Neuronal stem cell (in vitro differentiated cells): ENCODE measurements around the gene SAMD3.
"Not testable (repeated sequence)": the region's sequence is repeated elsewhere in the genome, so short reads cannot be mapped to it uniquely, and the experiment has no call there.

Experiments
- DNase-seq: peaks from one replicate; pipeline ENCODE4 v3.0.0-alpha.2; 2013; ENCODE audit warnings: low spot score
- H2AFZ ChIP-seq: one replicate; pipeline ENCODE4 v1.6.1; 2013; ENCODE audit warnings: mild to moderate bottlenecking, low read length, inconsistent platforms
- H2AK5ac ChIP-seq: 2 replicates; pipeline ENCODE4 v1.6.1; 2013; ENCODE audit warnings: low read depth, mild to moderate bottlenecking, inconsistent platforms, low read length, moderate library complexity, mixed read lengths
- H2BK120ac ChIP-seq: 2 replicates; pipeline ENCODE4 v1.6.1; 2013; ENCODE audit warnings: low read depth, mild to moderate bottlenecking, inconsistent platforms, low read length, moderate library complexity, mixed read lengths
- H2BK12ac ChIP-seq: one replicate; pipeline ENCODE4 v1.6.1; 2013; ENCODE audit warnings: low read length, inconsistent platforms
- H2BK15ac ChIP-seq: 2 replicates; pipeline ENCODE4 v1.6.1; 2013; ENCODE audit warnings: mild to moderate bottlenecking, low read length, inconsistent platforms, mixed read lengths
- H2BK5ac ChIP-seq: one replicate; pipeline ENCODE4 v1.6.1; 2013; ENCODE audit warnings: inconsistent platforms, mild to moderate bottlenecking, low read length, moderate library complexity
- H3K14ac ChIP-seq: one replicate; pipeline ENCODE4 v1.6.1; 2013; ENCODE audit warnings: low read length, inconsistent platforms
- H3K18ac ChIP-seq: 2 replicates; pipeline ENCODE4 v1.6.1; 2013; ENCODE audit warnings: low read length, inconsistent platforms
- H3K23ac ChIP-seq: 2 replicates; pipeline ENCODE4 v1.6.1; 2013; ENCODE audit warnings: low read depth, mild to moderate bottlenecking, mixed read lengths, low read length, inconsistent platforms; ENCODE audit not compliant: poor library complexity
- H3K27ac ChIP-seq: replicated peaks from 3 replicates; pipeline ENCODE4 v1.5.1; 2013; ENCODE audit warnings: low read length, inconsistent platforms
- H3K27me3 ChIP-seq, 3 experiments: 2 replicates each; pipeline ENCODE4 v1.6.1; 2013; ENCODE audit warnings: low read length in 3 of 3, mild to moderate bottlenecking in 2 of 3, inconsistent platforms in 1 of 3, low read depth in 1 of 3, mixed read lengths in 1 of 3, moderate library complexity in 1 of 3; ENCODE audit not compliant: control insufficient read depth in 3 of 3, insufficient read depth in 3 of 3
- H3K36me3 ChIP-seq, 2 donors: replicated peaks in 1 of 2; 2 replicates each; pipeline ENCODE4 v1.6.1; 2013; ENCODE audit warnings: low read length in 2 of 2; ENCODE audit not compliant: control insufficient read depth in 2 of 2, insufficient read depth in 2 of 2
- H3K4ac ChIP-seq: 2 replicates; pipeline ENCODE4 v1.6.1; 2013; ENCODE audit warnings: inconsistent platforms, mild to moderate bottlenecking, low read length, moderate library complexity
- H3K4me1 ChIP-seq, 2 donors: 1 replicate in 1 of 2; 2 replicates in 1 of 2; pipeline ENCODE4 v1.6.1; 2013; ENCODE audit warnings: low read length in 2 of 2, low read depth in 1 of 2; ENCODE audit not compliant: control insufficient read depth in 2 of 2, insufficient read depth in 1 of 2
- H3K4me2 ChIP-seq: one replicate; pipeline ENCODE4 v1.6.1; 2013; ENCODE audit warnings: mild to moderate bottlenecking, low read length, inconsistent platforms; ENCODE audit not compliant: insufficient read depth, poor library complexity, severe bottlenecking
- H3K4me3 ChIP-seq, 2 donors: 2 replicates each; pipeline ENCODE4 v1.5.1; 2013; ENCODE audit warnings: low read length in 2 of 2, mild to moderate bottlenecking in 2 of 2, inconsistent platforms in 1 of 2, moderate library complexity in 1 of 2
- H3K79me1 ChIP-seq: one replicate; pipeline ENCODE4 v1.6.1; 2013; ENCODE audit warnings: low read depth, mild to moderate bottlenecking, inconsistent platforms, low read length, moderate library complexity
- H3K9ac ChIP-seq: one replicate; pipeline ENCODE4 v1.6.1; 2013; ENCODE audit warnings: mild to moderate bottlenecking, low read depth, low read length, inconsistent platforms; ENCODE audit not compliant: poor library complexity
- H3K9me3 ChIP-seq, 2 donors: replicated peaks in 1 of 2; 2 replicates each; pipeline versions ENCODE3 to v1.6.1; 2013; ENCODE audit warnings: low read length in 2 of 2, mild to moderate bottlenecking in 2 of 2, inconsistent platforms in 1 of 2, low read depth in 1 of 2, mixed read lengths in 1 of 2, moderate library complexity in 1 of 2; ENCODE audit not compliant: control insufficient read depth in 2 of 2, insufficient read depth in 1 of 2
- H4K8ac ChIP-seq: one replicate; pipeline ENCODE4 v1.6.1; 2013; ENCODE audit warnings: low read depth, mild to moderate bottlenecking, inconsistent platforms, low read length, moderate library complexity
- H4K91ac ChIP-seq: one replicate; pipeline ENCODE4 v1.6.1; 2013; ENCODE audit warnings: low read length, low read depth, mild to moderate bottlenecking, inconsistent platforms; ENCODE audit not compliant: poor library complexity
- WGBS, 2 donors: extraction: QIAGEN DNeasy Blood & Tissue Kit; methylation state at CpG; one replicate each; pipeline ENCODE4 v1.1.7; 2013; ENCODE audit warnings: missing lambda C conversion rate in 2 of 2, mixed read lengths in 1 of 2; ENCODE audit not compliant: insufficient read length in 2 of 2, insufficient replicate concordance in 1 of 2; ENCODE audit errors: extremely low coverage in 2 of 2; 5-methylcytosine and 5-hydroxymethylcytosine counted together

The SAMD3 gene

GRCh38 chr6:130156908-130157307 lies 65.8 kb downstream of the SAMD3 start:
- Histone ChIP-seq H3K27me3 (no peaks in the 10 kb centered on the region), H3K14ac (no peak overlapping the region), H3K9ac (no peak overlapping the region), H2BK15ac (no peak overlapping the region), H3K79me1 (no peaks in the 10 kb centered on the region), H3K4me1 (no peaks in the 10 kb centered on the region), H3K36me3 (no peaks in the 10 kb centered on the region), H2AK5ac (no peak overlapping the region), H2BK120ac (no peak overlapping the region), H3K9me3 (peaks cover 0 to 9% of the 10 kb centered on the region in 2 donors), H3K4me3 (no peak overlapping the region), H2BK12ac (no peak overlapping the region), H2AFZ (no peak overlapping the region), H4K8ac (no peak overlapping the region), H3K4me2 (no peak overlapping the region), H3K4ac (no peak overlapping the region), H3K27ac (no peak overlapping the region), H2BK5ac (no peak overlapping the region), H3K23ac (no peak overlapping the region), H3K18ac (no peak overlapping the region), H4K91ac (no peak overlapping the region)
- no CpG with 5 or more reads among the region's 5 CpGs for WGBS, 2 donors
- no peak for DNase-seq

- Histone ChIP-seq H2BK15ac (no peak overlapping the region), H3K18ac (no peak overlapping the region), H2BK120ac (no peak overlapping the region), H3K23ac (no peak overlapping the region), H2BK12ac (no peak overlapping the region), H3K79me1 (no peaks in the 10 kb centered on the region), H3K27ac (no peak overlapping the region), H3K4me1 (no peaks in the 10 kb centered on the region), H3K9ac (no peak overlapping the region), H2AFZ (no peak overlapping the region), H3K4me3 (no peak overlapping the region), H3K9me3 (peaks cover 0 to 1% of the 10 kb centered on the region in 2 donors), H3K4me2 (no peak overlapping the region), H3K4ac (no peak overlapping the region), H3K27me3 (no peaks in the 10 kb centered on the region), H3K36me3 (no peaks in the 10 kb centered on the region), H2BK5ac (no peak overlapping the region), H3K14ac (no peak overlapping the region), H4K91ac (no peak overlapping the region), H4K8ac (no peak overlapping the region), H2AK5ac (no peak overlapping the region)
- DNase-seq = no peak
- WGBS, 2 donors = no CpG with 5 or more reads among the region's 6 CpGs
Observed at GRCh38 chr6:130152908-130153510, 69.7 kb downstream of the SAMD3 start.

GRCh38 chr6:130150906-130151305 lies 71.8 kb downstream of the SAMD3 start:
- Histone ChIP-seq H3K27ac (no peak overlapping the region), H3K23ac (no peak overlapping the region), H3K4ac (no peak overlapping the region), H4K91ac (no peak overlapping the region), H3K18ac (no peak overlapping the region), H2AK5ac (no peak overlapping the region), H2BK12ac (no peak overlapping the region), H3K9ac (no peak overlapping the region), H4K8ac (no peak overlapping the region), H3K4me3 (no peak overlapping the region), H3K79me1 (no peaks in the 10 kb centered on the region), H2BK5ac (no peak overlapping the region), H2BK120ac (no peak overlapping the region), H2BK15ac (no peak overlapping the region), H3K27me3 (no peaks in the 10 kb centered on the region), H2AFZ (no peak overlapping the region), H3K14ac (no peak overlapping the region), H3K4me1 (no peaks in the 10 kb centered on the region), H3K36me3 (no peaks in the 10 kb centered on the region), H3K9me3 (peaks cover 0 to 1% of the 10 kb centered on the region in 2 donors), H3K4me2 (no peak overlapping the region)
- no CpG with 5 or more reads among the region's 8 CpGs for WGBS, 2 donors
- no peak for DNase-seq

- H3K18ac ChIP-seq, H2BK12ac ChIP-seq, DNase-seq, H3K27ac ChIP-seq, H3K4ac ChIP-seq, H3K79me1 ChIP-seq, H2BK15ac ChIP-seq, H3K9ac ChIP-seq, H3K23ac ChIP-seq, H2AK5ac ChIP-seq, H3K4me2 ChIP-seq, H4K8ac ChIP-seq, H3K4me3 ChIP-seq, H3K27me3 ChIP-seq, H3K9me3 ChIP-seq, H4K91ac ChIP-seq, H2AFZ ChIP-seq, H3K36me3 ChIP-seq, H3K14ac ChIP-seq, H3K4me1 ChIP-seq, H2BK5ac ChIP-seq, H2BK120ac ChIP-seq: not testable (repeated sequence)
- no CpG with 5 or more reads among the region's 2 CpGs for WGBS, 2 donors
Observed at GRCh38 chr6:130149016-130149415, 73.7 kb downstream of the SAMD3 start.
